Measurements from ENCODE around the gene TACC2.

DNA sequence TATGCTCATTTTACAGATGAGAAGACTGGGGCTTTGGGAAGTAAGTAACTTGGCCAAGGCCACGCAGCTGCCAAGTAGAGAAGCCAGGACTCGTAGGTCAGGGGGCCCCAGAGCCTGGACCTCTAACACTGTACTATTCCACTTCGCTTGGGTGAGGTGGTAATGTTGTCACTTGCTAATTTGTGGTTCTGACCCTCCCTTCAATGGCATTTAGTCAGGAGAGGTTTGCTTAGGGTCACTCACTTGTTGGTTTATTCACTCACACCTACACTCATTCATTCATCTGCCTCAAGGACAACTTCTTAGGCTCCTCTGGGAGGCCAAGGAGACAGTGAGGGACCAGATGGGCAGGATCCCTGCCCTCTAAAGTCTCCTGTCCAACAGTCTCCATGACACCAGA, 303.4 kb downstream of the TACC2 start:
- TF ChIP-seq, protein P1, sequence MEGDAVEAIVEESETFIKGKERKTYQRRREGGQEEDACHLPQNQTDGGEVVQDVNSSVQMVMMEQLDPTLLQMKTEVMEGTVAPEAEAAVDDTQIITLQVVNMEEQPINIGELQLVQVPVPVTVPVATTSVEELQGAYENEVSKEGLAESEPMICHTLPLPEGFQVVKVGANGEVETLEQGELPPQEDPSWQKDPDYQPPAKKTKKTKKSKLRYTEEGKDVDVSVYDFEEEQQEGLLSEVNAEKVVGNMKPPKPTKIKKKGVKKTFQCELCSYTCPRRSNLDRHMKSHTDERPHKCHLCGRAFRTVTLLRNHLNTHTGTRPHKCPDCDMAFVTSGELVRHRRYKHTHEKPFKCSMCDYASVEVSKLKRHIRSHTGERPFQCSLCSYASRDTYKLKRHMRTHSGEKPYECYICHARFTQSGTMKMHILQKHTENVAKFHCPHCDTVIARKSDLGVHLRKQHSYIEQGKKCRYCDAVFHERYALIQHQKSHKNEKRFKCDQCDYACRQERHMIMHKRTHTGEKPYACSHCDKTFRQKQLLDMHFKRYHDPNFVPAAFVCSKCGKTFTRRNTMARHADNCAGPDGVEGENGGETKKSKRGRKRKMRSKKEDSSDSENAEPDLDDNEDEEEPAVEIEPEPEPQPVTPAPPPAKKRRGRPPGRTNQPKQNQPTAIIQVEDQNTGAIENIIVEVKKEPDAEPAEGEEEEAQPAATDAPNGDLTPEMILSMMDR (IDR thresholded peaks at IDR 0.05; ENCODE audit: borderline replicate concordance, extremely low read depth, low read length, poor library complexity, severe bottlenecking): no peak
- TF ChIP-seq EZH2 (IDR thresholded peaks at IDR 0.05; ENCODE audit: borderline replicate concordance, low read depth, low read length, severe bottlenecking): no peak

All from DND-41 (cell line).